HUES64 (cell line): ENCODE data around the gene RASEF.
"Not testable (repeated sequence)": the region's sequence is repeated elsewhere in the genome, so short reads cannot be mapped to it uniquely, and the experiment has no call there.

Experiments used
- H3K27ac ChIP-seq: 2 replicates; pipeline ENCODE4 v1.7.0; 2013; ENCODE audit warnings: low read depth, low read length, inconsistent platforms
- H3K27me3 ChIP-seq: 2 replicates; pipeline ENCODE4 v1.6.1; 2013; ENCODE audit warnings: mild to moderate bottlenecking, low read length; ENCODE audit not compliant: insufficient read depth
- H3K36me3 ChIP-seq: 2 replicates; pipeline ENCODE4 v1.6.1; 2013; ENCODE audit warnings: mild to moderate bottlenecking, low read length; ENCODE audit not compliant: insufficient read depth
- H3K4me1 ChIP-seq: 2 replicates; pipeline ENCODE4 v1.6.1; 2013; ENCODE audit warnings: mild to moderate bottlenecking, low read length, moderate library complexity; ENCODE audit not compliant: insufficient read depth
- H3K4me3 ChIP-seq: 2 replicates; pipeline ENCODE4 v1.5.1; 2013; ENCODE audit warnings: mild to moderate bottlenecking, low read length, moderate library complexity
- H3K9ac ChIP-seq: 2 replicates; pipeline ENCODE4 v1.6.1; 2013; ENCODE audit warnings: mild to moderate bottlenecking, low read depth, low read length
- H3K9me3 ChIP-seq: 2 replicates; pipeline ENCODE4 v1.6.1; 2013; ENCODE audit warnings: low read depth, low read length; ENCODE audit not compliant: insufficient read depth
- WGBS: fragments of 150-250, 120-280 bp; methylation state at CpG from one replicate; pipeline ENCODE4 v1.1.7; 2013; ENCODE audit warnings: missing lambda C conversion rate; 5-methylcytosine and 5-hydroxymethylcytosine counted together

Gene RASEF

GRCh38 chr9:82934025-82934424 is 128.9 kb downstream of the RASEF start:
- not testable (repeated sequence) for H3K36me3 ChIP-seq, H3K27me3 ChIP-seq, H3K27ac ChIP-seq, H3K9me3 ChIP-seq, H3K4me3 ChIP-seq, H3K9ac ChIP-seq
- H3K4me1 ChIP-seq: peaks cover 12% of the 10 kb centered on the region; the same call in 1 of the 2 replicates
- 95% methylated on average over 1 of the region's 1 CpG for WGBS

GRCh38 chr9:82930116-82930515 is 132.8 kb downstream of the RASEF start:
- H3K27me3 ChIP-seq: no peaks in the 10 kb centered on the region
- H3K9ac ChIP-seq: no peak overlapping the region

More at GRCh38 chr9:82930116-82930515, 132.8 kb downstream of the RASEF start:
- H3K4me3 ChIP-seq: no peak overlapping the region
- no peaks in the 10 kb centered on the region for H3K36me3 ChIP-seq
- H3K4me1 ChIP-seq: peaks cover 7% of the 10 kb centered on the region; the same call in 1 of the 2 replicates
- no peak overlapping the region for H3K27ac ChIP-seq
- H3K9me3 ChIP-seq: no peaks in the 10 kb centered on the region
